Right lobe of liver (tissue), 6 donors: ENCODE data around the gene CTIF. TPM values are rescaled to one million over a fixed set of nuclear protein-coding genes. Genes with fewer than 3 reads are reported as not detected.
A peak's percentile ranks its signal among the peaks of the same experiment; 100 is the strongest.

Experiments
- ATAC-seq, 4 donors: fragments of 200-7000 bp; cut with Tn5 transposase; one replicate each; pipeline ENCODE4 v1.9.1; 2020; ENCODE audit warnings: mild to moderate bottlenecking in 4 of 4, moderate library complexity in 4 of 4
- DNase-seq, 3 donors: peaks; one replicate each; pipeline ENCODE4 v3.0.0-alpha.2; 2020
- H3K27ac ChIP-seq, 3 donors: fragments of 200-600 bp; one replicate each; pipeline ENCODE4 v1.8.0; 2022
- H3K27me3 ChIP-seq, 2 donors: fragments of 200-600 bp; one replicate each; pipeline ENCODE4 v1.8.0; 2022
- H3K36me3 ChIP-seq, 4 donors: fragments of 200-600 bp; sonication (generic) in 1 of 4; one replicate each; pipeline versions ENCODE4 v1.5.1 to v1.8.0; 2017 to 2022; ENCODE audit warnings: control low read depth in 1 of 4
- H3K4me1 ChIP-seq, 4 donors: fragments of 200-600 bp; sonication (generic) in 1 of 4; one replicate each; pipeline versions ENCODE4 v1.5.1 to v1.8.0; 2017 to 2022; ENCODE audit warnings: control low read depth in 1 of 4
- H3K4me3 ChIP-seq, 3 donors: fragments of 200-600 bp; one replicate each; pipeline ENCODE4 v1.8.0; 2022
- H3K9me3 ChIP-seq, 4 donors: fragments of 200-600 bp; sonication (generic) in 1 of 4; one replicate each; pipeline versions ENCODE4 v1.5.1 to v1.8.0; 2017 to 2022; ENCODE audit warnings: control low read depth in 1 of 4
- CTCF ChIP-seq, 4 donors: fragments of 200-600 bp in 3 of 4; fragments of 450-650 bp in 1 of 4; IDR thresholded peaks; one replicate each; pipeline versions ENCODE4 v1.5.1 to v1.8.0; 2016 to 2022; ENCODE audit warnings: antibody characterized with exemption in 4 of 4, mild to moderate bottlenecking in 2 of 4
- POLR2A ChIP-seq: fragments of 450-650 bp; IDR thresholded peaks from one replicate; pipeline ENCODE4 v1.6.1; 2017; ENCODE audit warnings: antibody characterized with exemption, mild to moderate bottlenecking
- WGBS: methylation state at CpG from one replicate; pipeline ENCODE4 v1.1.6; 2018; ENCODE audit warnings: low coverage, low lambda C conversion rate; ENCODE audit not compliant: insufficient coverage; ENCODE audit errors: missing lambda C conversion rate; 5-methylcytosine and 5-hydroxymethylcytosine counted together
- intact Hi-C, 2 donors: fragments of 100-400 bp; cut with DNase I; formaldehyde crosslinking; loops; one replicate each; pipeline versions ENCODE4 v1.11.2 to v1.14.1; 2022
- total RNA-seq, 6 experiments: library from RNA; depleted of rRNA in 2 of 6; stranded (reverse); fragments of >200 nt in 2 of 6; fragmentation: NEBNext Ultra II Directional in 3 of 6; extraction: Animal tissue kit (Norgen Biotek cat#: 25700) in 3 of 6; gene quantifications; one replicate each; pipeline versions ENCODE4 v1.1.0 to v1.2.4, GENCODE V29; 2016 to 2023
- donor health status: DM: no; HTN: yes; CAD: no.
- donor health status: DM: no; HTN: no; CAD: no.
- donor health status: DM: no; HTN: no; CAD: no.
- donor health status: DM: no; HTN: yes; CAD: no.
- donor health status: DM: no; HTN: yes; CAD: no.

CTIF gene
- total RNA-seq, 6 experiments from 2014 or later, result 29.0 to 60.6 (median 43.1) TPM

- Histone ChIP-seq H3K4me3 (no peak overlapping the region), H3K9me3 (no peaks in the 10 kb centered on the region), H3K36me3 (peaks cover 0 to 4% (median 0%) of the 10 kb centered on the region in 4 donors), H3K4me1 (peaks cover 0 to 4% (median 0%) of the 10 kb centered on the region in 4 donors), H3K27me3 (no peaks in the 10 kb centered on the region), H3K27ac (no peak overlapping the region)
- intact Hi-C loops, result no loop called here
- TF ChIP-seq CTCF (IDR thresholded peaks at IDR 0.05), result no peak
- no peak for TF ChIP-seq POLR2A
- peak in 1 of 3 donors; percentile 37 for DNase-seq
- 100% methylated on average over 1 of the region's 4 CpGs for WGBS
- ATAC-seq, result no peak
Measured at GRCh38 chr18:48836231-48836805, 297.5 kb downstream of the CTIF start.

- Histone ChIP-seq H3K36me3 (peaks cover 0 to 4% (median 0%) of the 10 kb centered on the region in 4 donors), H3K4me3 (no peak overlapping the region), H3K9me3 (no peaks in the 10 kb centered on the region), H3K4me1 (peaks cover 0 to 4% (median 0%) of the 10 kb centered on the region in 4 donors), H3K27me3 (no peaks in the 10 kb centered on the region), H3K27ac (no peak overlapping the region)
- ATAC-seq (no peak), DNase-seq (peak in 1 of 3 donors; percentile 27)
- intact Hi-C loops, result no loop called here
- no CpG with 5 or more reads among the region's 13 CpGs for WGBS
- no peak for TF ChIP-seq POLR2A
- TF ChIP-seq CTCF (IDR thresholded peaks at IDR 0.05), result no peak
Measured at GRCh38 chr18:48836806-48837615, 298.2 kb downstream of the CTIF start.

- Histone ChIP-seq H3K27ac (no peak overlapping the region), H3K4me3 (no peak overlapping the region), H3K9me3 (no peaks in the 10 kb centered on the region), H3K27me3 (no peaks in the 10 kb centered on the region), H3K36me3 (peaks cover 0 to 4% (median 0%) of the 10 kb centered on the region in 4 donors), H3K4me1 (peaks cover 0 to 4% (median 0%) of the 10 kb centered on the region in 4 donors)
- WGBS, result no CpG with 5 or more reads among the region's 3 CpGs
- DNase-seq (peak in 1 of 3 donors; percentile 31), ATAC-seq (no peak)
- intact Hi-C loops, result no loop called here
- TF ChIP-seq CTCF (IDR thresholded peaks at IDR 0.05) (no peak), POLR2A (no peak)
Measured at GRCh38 chr18:48837676-48838075, 298.8 kb downstream of the CTIF start.

GRCh38 chr18:48838166-48838775, 299.4 kb downstream of the CTIF start:
- DNase-seq, result peak in 1 of 3 donors; percentile 36

More at GRCh38 chr18:48838166-48838775, 299.4 kb downstream of the CTIF start:
- no peak overlapping the region for H3K4me3 ChIP-seq
- peaks cover 0 to 4% (median 0%) of the 10 kb centered on the region in 4 donors for H3K4me1 ChIP-seq
- peaks cover 0 to 4% (median 0%) of the 10 kb centered on the region in 4 donors for H3K36me3 ChIP-seq
- TF ChIP-seq CTCF (IDR thresholded peaks at IDR 0.05) (no peak), POLR2A (no peak)
- no peak overlapping the region for H3K27ac ChIP-seq
- intact Hi-C loops, result no loop called here
- ATAC-seq, result no peak
- 84% methylated on average over 8 of the region's 12 CpGs for WGBS
- no peaks in the 10 kb centered on the region for H3K9me3 ChIP-seq
- no peaks in the 10 kb centered on the region for H3K27me3 ChIP-seq
